ENCODE measurements around the gene HAUS3.

The HAUS3 gene

DNA sequence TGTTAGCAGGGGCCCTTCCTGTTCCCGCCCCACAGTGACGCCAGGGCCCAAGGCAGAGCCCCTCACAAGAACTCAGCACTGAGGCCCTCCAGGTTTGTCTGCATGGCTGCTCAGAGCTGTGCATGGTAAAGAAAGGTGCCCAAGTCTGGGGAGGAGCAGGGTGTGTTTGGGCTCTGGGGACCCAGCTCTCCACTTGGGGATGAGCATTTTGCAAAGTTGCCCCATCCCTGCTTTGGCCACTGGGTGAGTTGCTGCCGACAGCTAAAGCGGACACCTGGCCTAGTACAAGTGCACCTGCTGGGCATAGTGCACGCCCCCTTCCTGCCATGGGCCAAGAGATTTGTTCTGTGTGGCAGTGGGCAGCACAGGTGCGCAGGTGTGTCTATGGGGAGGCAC, 22.0 kb upstream of the HAUS3 start:
- DNase-seq (ENCODE audit: low spot score): no peak

DNA sequence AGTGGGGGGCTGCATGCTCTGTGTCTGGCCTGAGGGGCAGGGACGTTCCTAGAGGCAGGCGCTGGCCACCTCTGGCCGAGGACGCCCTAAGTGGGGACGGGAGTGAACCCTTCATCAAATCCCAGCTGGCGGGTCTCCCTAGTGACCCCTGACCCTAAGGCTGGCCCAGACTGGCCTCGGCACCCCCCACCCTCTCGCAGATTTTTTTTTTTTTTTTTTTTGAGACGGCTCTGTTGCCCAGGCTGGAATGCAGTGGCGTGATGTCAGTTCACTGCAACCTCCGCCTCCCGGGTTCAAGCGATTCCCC, 21.0 kb upstream of the HAUS3 start:
- no peak for DNase-seq (ENCODE audit: low spot score)

DNA sequence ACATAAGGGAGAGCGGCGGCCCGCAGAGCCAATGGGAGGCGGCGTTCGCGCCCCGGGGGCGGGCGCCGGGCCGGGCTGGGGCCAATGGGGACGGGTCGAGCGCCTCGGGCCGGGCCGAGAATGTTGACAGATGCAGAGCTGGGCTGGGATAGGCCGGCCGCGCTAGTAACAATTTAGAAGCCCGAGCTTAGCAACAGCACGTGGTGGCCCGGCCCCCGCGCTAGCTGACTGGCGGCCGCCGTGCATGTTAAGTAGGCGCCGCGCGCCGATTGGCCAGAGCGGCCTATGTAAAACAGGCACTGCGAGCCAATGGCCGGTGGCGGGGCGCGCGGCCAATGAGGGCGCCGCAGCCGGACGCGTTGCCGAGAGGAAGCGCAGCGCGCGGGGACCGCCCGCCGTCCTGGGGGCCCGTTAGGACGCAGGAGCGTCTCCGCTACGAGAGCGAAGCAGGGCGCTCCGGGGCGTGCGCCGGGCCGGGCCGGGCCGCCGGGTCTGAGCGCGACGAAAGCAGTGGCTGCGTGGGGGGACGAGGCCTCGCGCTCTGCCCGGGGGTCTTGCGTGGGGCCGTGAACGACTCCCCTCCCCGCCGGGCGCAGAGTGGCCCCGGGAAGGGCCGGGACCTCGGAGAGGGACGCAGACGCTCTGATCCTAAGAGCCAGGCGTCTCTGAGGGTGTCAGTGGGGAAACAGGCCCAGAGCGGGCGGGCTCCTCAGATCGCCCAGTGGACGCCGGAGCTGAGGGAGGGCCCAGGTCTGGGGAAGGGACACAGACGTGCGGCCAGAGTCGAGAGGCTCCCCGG, 20.4 kb upstream of the HAUS3 start:
- peak; percentile 99 for DNase-seq (ENCODE audit: low spot score)

DNA sequence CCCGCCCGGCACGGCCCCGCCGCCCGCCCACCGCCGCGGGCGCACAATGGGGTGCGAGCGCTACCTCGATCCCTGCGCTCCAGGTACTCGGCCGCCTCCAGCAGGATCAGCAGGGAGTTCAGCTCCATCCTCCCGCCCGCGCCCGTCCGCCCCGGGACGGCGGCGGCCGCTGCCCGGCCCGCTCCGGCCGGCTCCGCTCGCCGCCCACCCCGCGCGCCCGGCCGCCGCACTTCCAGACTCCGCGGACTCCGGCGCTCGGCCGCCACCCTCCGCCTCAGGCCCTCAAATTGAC, 19.9 kb upstream of the HAUS3 start, which contains the start of gene MXD4:
TSS of gene MXD4 (minus strand) at position 257 of the 292 bp plus-strand sequence. CDS start at position 128, 129 bp downstream.
- DNase-seq (ENCODE audit: low spot score): no peak

DNA sequence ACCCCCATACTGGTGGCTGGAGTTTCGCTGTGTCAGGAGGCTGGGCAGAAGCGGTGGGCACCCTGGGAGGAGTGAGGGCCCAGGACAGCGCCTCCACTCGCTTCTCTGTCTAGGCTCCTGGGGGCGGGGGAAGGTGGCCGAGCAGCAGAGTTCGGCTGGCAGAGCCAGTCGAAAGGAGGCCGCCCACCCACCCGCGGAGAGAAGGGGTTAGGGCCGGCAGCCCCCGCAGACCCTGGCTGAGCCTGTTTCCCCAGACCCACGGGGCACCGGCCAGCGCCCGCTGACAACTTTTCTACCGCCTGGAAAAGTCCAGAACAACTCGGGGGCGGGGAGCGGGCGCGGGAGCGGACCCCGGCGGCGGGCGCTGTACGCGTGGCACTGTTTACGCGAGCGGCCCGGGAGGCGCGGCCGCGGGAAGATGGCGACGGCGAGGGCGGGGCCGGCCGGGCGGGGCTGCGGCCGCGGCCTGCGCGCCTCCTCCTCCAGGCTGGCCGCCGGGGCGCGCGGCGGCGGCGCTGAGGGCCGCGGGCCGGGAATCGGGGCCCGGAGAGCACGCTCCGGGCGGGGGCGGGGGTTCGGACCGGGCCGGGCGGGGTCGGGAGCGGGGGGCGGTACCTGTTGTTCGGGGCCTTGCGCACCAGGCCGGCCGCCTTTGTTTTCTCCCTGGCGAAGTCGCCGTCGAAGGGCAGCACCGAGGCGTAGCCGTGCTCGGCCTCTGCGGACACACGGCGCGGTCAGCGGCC, 19.4 kb upstream of the HAUS3 start:
- peak; percentile 83 for DNase-seq (ENCODE audit: low spot score)

DNA sequence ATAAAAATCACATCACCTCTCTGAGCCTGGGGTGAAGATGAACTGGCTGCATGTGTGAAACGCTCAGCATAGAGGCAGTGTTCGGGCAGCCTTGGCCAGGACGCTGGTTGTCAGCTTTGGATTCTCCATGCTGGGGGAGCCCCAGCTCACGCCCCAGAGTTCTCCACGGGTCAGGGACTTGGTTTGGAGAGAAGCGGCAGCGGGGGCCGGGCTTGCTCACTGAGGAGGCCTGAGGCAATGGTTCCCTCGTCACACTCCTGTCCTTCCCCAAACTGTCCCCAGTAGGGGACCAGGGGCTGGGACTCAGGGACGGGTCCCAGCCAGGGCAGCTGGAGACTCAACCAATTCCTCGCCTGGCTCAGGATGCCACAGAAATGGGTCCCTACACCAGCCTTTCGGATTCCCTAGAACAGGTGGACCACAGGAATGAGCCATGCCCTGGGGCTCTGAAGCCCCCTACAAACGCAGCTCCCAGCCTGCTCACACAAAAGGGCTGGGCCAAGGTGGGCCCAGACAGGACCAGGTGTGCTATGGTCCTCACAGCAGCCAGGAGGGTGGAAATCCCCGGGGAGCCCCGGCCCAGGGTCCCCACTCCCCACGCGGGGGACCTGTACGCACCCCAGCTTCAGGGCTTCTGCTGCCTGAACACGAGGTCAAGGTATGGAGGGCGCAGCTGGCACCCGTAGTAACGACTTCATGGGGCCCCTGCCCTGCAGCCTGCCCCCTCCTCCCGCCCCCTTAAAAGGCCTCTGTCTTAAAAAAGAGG, 18.6 kb upstream of the HAUS3 start:
- no peak for DNase-seq (ENCODE audit: low spot score)

DNA sequence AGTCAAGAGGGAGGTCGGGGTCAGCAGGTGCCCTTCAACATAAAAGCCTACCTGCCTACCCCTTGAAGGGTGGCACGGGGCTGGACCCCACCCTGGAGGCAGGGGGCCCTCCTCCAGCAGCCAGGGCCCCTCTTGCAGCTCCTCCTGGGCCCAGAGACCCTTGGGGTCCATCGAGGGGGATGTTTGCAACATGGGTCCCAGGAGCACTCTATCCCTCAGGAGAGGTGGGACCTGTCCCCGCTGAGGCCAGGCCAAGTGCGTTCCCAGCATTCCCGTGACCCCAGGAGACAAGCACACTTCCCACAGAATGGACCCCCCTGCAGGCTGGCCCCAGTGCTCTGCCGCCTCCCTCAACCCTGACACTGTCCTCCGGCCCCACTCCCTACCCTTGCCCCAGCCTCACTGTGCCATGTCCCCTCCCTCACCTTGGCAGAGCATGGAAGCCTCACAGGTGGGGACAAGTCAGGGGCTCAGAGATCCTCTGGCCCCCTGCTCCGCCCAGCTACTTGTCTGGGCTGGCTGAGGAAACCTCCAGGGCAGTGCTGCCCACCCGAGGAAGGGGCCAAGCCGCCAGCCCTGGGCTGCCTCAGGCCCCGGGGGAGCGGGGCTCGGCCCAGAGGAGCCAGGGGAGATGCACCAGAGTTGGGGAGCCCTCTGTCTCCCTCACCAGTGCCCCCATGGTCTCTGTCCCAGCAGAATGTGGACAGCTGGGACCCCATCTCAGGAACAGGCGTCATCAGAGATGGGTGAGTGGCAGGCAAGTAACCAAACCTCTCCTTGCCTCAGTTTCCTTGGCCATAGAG, 17.8 kb upstream of the HAUS3 start:
- DNase-seq (ENCODE audit: low spot score): no peak

DNA sequence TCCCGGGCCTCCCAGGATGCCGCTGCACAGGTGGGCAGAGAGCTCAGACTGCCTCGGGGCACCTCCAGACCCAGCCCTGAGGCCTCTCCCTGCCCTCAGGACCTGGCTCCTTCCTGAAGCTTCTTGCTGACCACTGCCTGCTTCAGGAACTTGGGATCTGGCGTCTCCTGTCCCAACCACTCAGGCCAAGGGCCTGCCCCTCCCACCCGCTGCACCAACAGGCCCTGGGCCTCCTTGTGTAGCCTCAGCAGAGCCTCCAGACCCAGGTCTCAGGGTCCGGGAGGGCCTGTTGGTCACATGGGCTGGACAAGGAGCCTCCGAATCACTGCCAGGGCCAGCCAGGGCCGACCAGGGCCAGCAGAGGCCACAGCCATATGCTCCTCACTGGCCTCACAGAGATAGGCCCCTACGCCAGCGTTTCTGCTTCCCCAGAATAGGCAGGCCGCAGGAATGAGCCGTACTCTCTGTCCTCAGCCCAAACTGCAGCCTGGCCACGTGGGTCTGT, 17.2 kb upstream of the HAUS3 start:
- DNase-seq (ENCODE audit: low spot score): no peak

DNA sequence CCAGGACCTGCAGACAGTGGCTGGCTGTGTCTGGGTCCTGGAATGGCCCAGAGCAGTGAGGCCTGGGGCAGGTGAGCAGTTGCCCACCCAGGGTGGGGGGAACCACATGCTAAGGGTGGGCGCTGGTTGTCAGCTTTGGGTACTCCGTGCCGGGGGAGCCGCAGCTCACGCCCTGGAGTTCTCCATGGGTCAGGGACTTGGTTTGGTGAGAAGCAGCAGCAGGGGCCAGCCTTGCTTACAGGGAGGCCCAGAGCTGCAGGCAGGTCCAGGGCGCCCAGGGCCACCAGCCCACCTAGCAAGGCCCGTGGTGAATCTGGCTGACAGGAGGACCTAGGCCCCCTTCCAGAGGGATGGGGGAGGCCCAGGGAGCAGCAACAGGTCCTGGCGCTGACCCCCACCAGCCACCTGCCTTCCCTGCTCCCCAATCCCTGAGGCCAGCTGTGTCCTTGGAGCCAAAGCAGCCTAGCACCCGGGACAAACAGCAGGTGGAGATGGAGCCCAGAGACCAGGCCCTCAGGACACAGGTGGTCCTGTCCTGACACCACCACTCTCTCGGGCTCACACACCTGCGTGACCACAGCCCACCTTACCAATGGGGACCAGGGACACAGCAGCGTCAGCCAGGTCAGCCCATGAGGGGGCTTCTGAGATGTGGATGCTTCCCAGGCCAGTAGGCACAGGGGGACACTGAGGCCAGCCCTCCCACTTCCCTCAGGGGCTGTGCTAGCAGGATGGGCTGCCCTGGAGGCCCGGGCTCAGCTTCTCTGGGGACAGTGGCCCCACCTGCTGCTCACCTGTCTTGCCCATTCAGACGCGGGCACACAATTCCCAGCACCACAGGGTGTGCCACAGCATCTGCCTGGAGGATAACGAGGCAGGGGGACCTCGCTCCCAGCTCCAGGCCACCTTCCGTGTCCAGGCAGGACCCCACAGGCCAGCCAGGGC, 16.4 kb upstream of the HAUS3 start:
- no peak for DNase-seq (ENCODE audit: low spot score)

DNA sequence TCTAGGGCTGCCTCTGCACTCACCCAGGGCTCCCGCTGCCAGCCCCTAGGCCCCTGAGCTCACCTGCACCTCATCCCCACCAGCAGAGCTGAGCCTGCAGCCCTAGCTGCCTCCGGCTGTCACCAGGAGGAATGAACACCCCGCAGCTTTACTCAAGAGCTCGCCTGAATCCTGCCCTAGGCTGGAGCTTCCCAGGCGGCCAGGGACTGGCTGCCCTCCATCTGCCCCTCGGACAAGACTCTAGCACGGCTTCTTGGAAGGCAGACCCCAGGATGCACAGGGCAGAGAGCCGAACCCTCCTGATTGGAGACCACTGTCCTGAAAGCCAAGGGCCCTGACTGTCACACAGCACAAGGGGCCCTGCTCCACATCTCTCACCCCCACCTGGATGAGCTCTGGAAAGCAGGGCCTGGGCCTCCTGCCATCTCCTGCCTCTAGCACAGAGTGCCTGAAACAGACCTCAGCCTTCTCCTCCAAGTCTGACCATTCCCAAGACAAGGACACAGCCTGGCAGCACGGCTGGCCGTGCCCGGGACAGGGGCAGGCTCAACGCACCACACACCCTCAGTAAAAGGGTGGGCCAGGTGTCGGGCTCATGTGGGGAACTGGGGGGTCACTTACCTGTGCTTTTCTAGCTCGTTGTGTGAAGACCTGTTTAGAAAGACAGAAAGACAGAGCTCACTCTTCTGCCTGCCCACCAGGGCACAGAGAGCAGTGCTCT, 15.6 kb upstream of the HAUS3 start:
- no peak for DNase-seq (ENCODE audit: low spot score)

DNA sequence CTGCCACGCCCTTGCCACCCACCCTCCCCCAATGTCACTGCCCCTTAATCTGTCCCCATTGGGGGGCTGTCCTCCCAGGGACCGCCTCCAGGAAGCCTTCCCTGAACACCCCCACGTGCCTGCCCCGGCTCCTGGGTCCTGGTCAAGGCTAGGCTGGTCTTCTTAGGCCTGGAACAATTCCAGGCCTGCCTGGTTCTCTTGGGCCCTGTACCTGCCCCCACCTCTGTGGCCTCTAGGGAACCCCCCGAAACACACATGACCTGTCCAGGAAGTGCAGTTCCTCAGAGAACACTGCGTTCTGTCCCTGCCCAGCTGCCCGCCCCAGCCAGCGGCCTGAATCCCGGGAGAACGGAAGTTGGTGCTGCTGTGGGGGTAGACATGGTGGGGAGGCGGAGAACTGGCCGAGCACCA, 14.9 kb upstream of the HAUS3 start:
- DNase-seq (ENCODE audit: low spot score): no peak

DNA sequence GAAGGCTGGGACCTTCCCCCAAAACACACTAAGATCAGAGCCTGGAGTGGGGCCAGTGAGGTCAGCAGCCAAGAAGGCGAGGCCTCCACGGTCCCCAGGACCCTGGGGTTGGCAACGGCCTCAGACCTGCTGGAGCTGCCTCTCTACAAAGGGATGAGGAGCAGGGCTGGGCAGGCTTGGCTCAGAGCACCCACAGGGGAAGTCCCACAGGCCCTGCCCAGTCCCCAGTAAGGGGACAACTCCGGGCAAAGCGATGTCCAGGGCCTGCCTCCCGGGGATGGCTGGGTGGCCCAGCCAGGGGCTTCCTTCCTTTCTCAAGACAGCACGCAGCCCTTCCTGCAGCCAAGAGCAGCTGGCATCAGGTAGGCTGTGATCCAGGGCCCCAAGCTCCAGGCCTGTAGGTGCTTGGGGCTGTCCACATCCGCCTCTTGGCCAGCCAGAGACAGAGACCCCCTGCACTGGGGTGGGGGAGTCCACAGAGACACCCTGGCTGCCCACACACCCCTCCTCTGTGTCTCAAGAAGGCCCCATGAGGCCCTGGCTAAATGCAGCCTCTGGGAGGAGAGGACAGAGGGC, 14.3 kb upstream of the HAUS3 start:
- DNase-seq (ENCODE audit: low spot score): no peak

DNA sequence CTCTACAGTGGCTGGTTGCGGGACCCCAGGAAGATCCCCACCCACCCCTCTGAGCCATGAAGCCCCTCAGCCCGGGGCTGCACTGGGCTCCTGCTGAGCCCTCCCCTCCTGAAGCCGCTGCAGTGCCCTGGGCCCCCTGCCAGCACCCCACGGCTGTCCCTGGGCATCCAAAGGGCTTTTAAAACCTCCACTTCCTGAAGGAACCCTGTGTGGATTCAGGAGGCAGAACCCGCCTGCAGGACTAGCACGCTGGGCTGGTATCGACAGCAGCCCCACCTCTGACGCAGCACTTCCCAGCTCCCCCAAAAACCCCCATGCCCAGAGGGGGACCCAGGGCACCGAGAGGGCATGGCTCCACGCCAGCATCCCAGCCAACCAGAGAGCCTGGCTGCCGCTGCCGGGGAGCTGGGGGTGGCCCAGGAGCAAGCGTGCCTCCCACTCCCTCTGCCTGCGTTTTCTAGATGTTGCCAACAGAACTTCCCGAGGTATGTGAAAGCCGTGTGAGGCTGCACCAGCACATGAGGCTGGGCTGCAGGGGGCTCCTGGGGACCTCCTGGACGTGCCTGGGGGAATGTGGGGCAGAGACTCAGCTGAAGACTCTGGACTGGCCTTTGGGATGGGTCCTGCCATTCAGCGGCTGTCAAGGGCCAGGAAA, 13.7 kb upstream of the HAUS3 start:
- no peak for DNase-seq (ENCODE audit: low spot score)

DNA sequence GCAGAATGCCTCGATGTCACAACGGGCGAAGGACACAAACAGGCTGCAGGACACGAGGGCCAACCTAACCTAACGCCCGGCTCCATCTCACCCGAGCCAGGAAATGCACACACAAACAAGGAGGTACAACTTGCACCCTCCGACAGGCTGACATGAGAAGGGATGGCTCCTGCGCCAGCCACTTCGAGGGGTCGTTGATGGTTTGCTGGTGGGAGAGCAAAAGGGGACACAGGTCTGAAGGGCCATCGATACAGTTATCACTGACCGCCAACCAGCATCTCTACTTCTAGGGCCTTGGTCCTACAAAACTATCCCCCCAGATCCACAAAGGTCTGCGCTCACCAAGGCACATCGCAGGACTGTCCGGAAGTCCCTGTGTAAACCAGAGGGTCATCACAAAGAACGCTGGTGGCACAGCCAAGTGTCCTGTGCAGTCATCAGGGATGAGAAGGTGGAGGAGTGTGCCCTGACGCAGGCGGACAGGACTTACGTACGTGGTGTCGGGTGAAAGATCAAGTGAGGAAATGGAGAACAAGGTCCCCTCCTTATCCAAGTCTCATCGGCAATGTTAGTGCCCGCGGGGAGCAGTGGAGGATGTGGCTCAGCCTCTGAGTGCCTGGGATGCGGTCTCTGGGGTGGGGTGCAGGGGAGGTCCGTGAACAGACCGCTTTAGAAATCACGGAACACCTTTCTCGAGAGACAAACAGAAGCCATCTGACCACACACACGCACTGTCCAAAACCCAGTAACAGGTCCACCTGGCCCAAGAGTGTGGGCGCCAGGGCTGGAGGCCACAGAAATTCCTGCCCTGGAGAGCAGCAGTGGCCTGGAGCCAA, 13.0 kb upstream of the HAUS3 start:
- no peak for DNase-seq (ENCODE audit: low spot score)

DNA sequence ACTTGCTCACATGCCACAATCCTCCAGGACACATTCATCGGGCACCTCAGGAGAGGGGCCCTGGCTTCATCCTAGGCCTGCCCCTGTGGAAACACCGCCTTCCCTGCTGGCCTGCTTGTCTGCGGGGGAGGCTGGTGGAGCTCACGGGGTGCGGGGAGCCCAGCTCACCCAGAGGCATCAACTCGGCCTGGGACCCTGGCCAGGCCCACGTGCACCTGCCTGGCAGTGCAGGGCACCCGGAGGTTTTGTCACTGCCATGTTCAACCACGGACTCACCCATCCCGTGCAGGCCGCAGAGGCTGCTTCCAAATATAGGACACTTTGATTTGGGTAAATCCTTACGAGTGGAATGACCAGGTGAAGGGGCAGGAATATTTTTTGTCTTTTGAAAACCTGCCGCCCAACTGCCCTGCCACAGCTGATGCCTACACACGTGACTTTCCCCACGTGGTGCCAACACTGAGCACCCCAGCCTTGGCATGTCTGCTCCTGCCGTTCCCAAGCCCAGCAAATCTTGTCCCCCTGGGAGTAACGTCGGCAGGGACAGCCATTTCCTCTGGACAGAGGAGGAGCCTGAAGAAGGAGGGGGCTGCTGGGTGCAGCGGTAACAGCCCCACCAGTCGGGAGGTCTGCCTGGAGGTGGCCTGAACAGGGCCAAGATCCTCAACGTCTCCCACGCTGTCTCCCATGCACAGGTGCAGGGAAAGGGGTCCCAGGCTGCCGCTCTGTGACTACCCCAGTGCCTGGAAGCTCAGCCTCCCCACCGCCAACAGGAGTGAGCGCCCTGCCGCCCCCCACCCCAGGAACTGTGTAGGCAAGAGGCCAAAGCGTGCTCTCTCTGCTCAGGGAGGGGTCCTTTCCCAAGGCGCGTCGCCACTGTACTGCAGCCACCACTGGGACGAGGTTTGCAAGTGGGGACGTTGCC, 11.5 kb upstream of the HAUS3 start:
- no peak for DNase-seq (ENCODE audit: low spot score)

DNA sequence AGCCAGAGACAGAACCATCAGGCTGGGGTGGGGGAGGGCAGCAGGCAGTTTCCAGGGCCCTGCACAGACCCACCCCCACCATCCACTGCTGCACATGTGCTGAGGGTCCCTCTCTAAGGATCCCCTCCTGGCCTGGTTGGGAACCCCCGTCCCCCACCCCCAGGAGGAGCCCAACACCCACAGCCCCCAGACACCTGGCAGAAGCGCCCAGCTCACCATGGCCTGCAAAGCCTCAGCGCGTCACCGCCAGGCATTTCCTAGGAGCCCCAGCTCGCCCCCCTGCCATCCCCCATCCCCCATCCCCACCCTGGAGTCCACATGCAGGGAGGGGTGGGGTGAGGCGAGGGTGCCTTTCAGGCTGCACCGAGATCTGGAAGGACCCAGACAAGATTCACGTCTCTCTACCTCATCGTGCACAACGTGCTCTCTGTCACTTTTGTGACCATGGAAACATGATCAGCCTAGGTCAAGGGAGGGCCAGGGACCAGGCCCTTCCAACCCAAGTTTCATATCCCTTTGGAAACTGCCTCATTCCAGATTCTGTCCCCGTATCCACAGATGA, 10.7 kb upstream of the HAUS3 start:
- no peak for DNase-seq (ENCODE audit: low spot score)

Measured in AG08396 (cell line).